ENCODE data around the gene GADD45B. TPM values are rescaled to one million over a fixed set of nuclear protein-coding genes. Genes with fewer than 3 reads are reported as not detected.

Gene GADD45B
- total RNA-seq, 1 experiment from 2014 or later = 16.2 TPM

- peak overlapping the region in 2 of 3 experiments; percentile 2 to 54; a peak in 3 of 7 replicates for H3K27ac Mint-ChIP-seq
Measured at GRCh38 chr19:2443785-2444182, 32.1 kb upstream of the GADD45B start.

More at GRCh38 chr19:2443785-2444182, 32.1 kb upstream of the GADD45B start:
- Histone ChIP-seq H2BK20ac (ENCODE audit: low read depth, low read length, poor library complexity, severe bottlenecking) (no peak overlapping the region), H3K79me1 (ENCODE audit: insufficient read depth, low read depth, low read length, poor library complexity, severe bottlenecking) (peaks cover 5% of the 10 kb centered on the region), H4K8ac (replicated peaks; ENCODE audit: insufficient read length, low read depth, low read length) (no peak overlapping the region), H4K5ac (ENCODE audit: insufficient read length, low read depth, low read length) (no peak overlapping the region), H3K27me3 (ENCODE audit: insufficient read depth, low read length) (no peaks in the 10 kb centered on the region), H4K20me1 (ENCODE audit: control insufficient read depth, insufficient read depth, insufficient read length) (no peaks in the 10 kb centered on the region), H3T11ph (ENCODE audit: low read length) (no peak overlapping the region), H3K23me2 (ENCODE audit: insufficient read length, low read depth, low read length, poor library complexity, severe bottlenecking) (no peaks in the 10 kb centered on the region), H3K18ac (ENCODE audit: insufficient read length, low read depth, low read length) (no peak overlapping the region), H3K14ac (ENCODE audit: insufficient read depth, low read length) (no peak overlapping the region), H2BK12ac (ENCODE audit: insufficient read length, low read depth, low read length) (no peak overlapping the region), H3K9ac (ENCODE audit: extremely low read depth, insufficient read length, low read length) (no peak overlapping the region), H3K4me2 (ENCODE audit: insufficient read depth, insufficient read length, low read length) (no peak overlapping the region), H3K56ac (ENCODE audit: insufficient read length, low read depth, low read length) (no peak overlapping the region), H3K23ac (ENCODE audit: insufficient read length, low read depth, low read length) (no peak overlapping the region), H2AFZ (ENCODE audit: low read length) (no peak overlapping the region), H3K9me3 (ENCODE audit: control insufficient read depth, low read depth, low read length) (no peaks in the 10 kb centered on the region), H3K27ac (ENCODE audit: insufficient read length, low read depth, low read length) (no peak overlapping the region), H2BK5ac (ENCODE audit: insufficient read length, low read length) (no peak overlapping the region), H2BK120ac (ENCODE audit: low read depth, low read length, poor library complexity, severe bottlenecking) (no peak overlapping the region), H2AK5ac (ENCODE audit: insufficient read length, low read length) (no peak overlapping the region), H3K4me1 (ENCODE audit: insufficient read depth, low read length) (no peaks in the 10 kb centered on the region), H3K4ac (ENCODE audit: low read depth, low read length) (no peak overlapping the region), H3K79me2 (ENCODE audit: insufficient read depth, low read length) (peaks cover 15% of the 10 kb centered on the region; the same call in 1 of the 2 replicates), H2BK15ac (ENCODE audit: low read depth, low read length) (no peak overlapping the region), H4K91ac (ENCODE audit: insufficient read length, low read depth, low read length) (no peak overlapping the region)
- Mint-ChIP-seq H3K27me3 (ENCODE audit: low read depth) (no peaks in the 10 kb centered on the region; the same call in 1 of the 2 replicates), H3K4me1 (peaks cover 10% of the 10 kb centered on the region in 2 experiments; a peak in 3 of 4 replicates), H3K9me3 (no peaks in the 10 kb centered on the region; a peak in 1 of 5 replicates), H3K4me3 (no peak overlapping the region), H3K36me3 (ENCODE audit: insufficient read depth in 1 of 3, low read depth in 3 of 3) (peaks cover 13 to 34% (median 31%) of the 10 kb centered on the region in 3 experiments; a peak in 6 of 7 replicates)
- no peak for DNase-seq
- TF ChIP-seq CTCF (conservative IDR thresholded peaks at IDR 0.05) = no peak
- WGBS (ENCODE audit: extremely low coverage, insufficient read length, low lambda C conversion rate) = no CpG with 5 or more reads among the region's 17 CpGs

Data from H9 (cell line).